Measurements from ENCODE around the gene CLN3. TPM values are rescaled to one million over a fixed set of nuclear protein-coding genes. Genes with fewer than 3 reads are reported as not detected.

CLN3 gene
- total and polyA plus RNA-seq, 2 of the 13 experiments (the other 11 are each of a cell fraction or from before 2014, with no cell fraction given): 23.4 to 46.8 TPM

GRCh38 chr16:28538733-28539596 lies 47.1 kb upstream of the CLN3 start, which contains the start of gene NUPR1 (continued):
- TF ChIP-seq ZNF691 (CRISPR knock-in tag; IDR thresholded peaks at IDR 0.05; ENCODE audit: borderline replicate concordance, low read depth): 0 out of 2 replicates have a peak, but pooled peaks have one; percentile 45
- TF ChIP-seq HNF1A (IDR thresholded peaks at IDR 0.05; ENCODE audit: low read depth): no peak
- TF ChIP-seq HNF1A (CRISPR knock-in tag; IDR thresholded peaks at IDR 0.05; ENCODE audit: borderline replicate concordance): peak; percentile 30; the same call in 1 of the 2 replicates
- no peak for TF ChIP-seq FOXK2 (IDR thresholded peaks at IDR 0.05)
- TF ChIP-seq ZNF407 (CRISPR knock-in tag; IDR thresholded peaks at IDR 0.05; ENCODE audit: not compliant biosample characterization): no peak
- no peak for TF ChIP-seq RFX1 (IDR thresholded peaks at IDR 0.05)
- TF ChIP-seq ZNF441 (CRISPR knock-in tag; IDR thresholded peaks at IDR 0.05; ENCODE audit: borderline replicate concordance): 0 out of 2 replicates have a peak, but pooled peaks have one; percentile 62
- TF ChIP-seq HBP1 (CRISPR knock-in tag; IDR thresholded peaks at IDR 0.05; ENCODE audit: low read depth): no peak
- TF ChIP-seq LBX2 (CRISPR knock-in tag; IDR thresholded peaks at IDR 0.05; ENCODE audit: borderline replicate concordance): peak; percentile 73; the same call in 1 of the 2 replicates
- no peak for TF ChIP-seq HINFP (CRISPR knock-in tag; IDR thresholded peaks at IDR 0.05; ENCODE audit: low read depth)

Data from HepG2 (cell line).